ENCODE data around the gene MN1.
"Not testable (repeated sequence)": the region's sequence is repeated elsewhere in the genome, so short reads cannot be mapped to it uniquely, and the experiment has no call there.

The MN1 gene

DNA sequence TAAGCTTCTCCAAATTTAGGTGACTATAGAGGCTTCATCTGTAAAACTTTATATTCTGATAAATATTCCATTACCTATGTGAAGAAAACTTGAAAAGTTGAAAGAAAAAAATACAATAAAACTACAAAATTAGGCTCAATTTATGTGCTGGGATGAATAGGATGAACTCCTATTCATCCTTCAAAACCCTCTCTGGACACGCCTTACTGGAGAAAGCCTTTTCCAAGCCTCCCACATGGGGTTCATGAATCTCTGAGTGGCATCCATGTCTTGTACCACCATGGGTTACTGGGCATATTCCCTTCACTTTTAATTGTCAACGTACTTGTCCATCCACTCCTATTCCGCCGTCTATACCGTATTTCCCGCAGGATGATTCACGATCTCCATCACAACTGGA lies 55.7 kb downstream of the MN1 start:
- DNase-seq (ENCODE audit: low spot score) (no peak), FAIRE-seq (peak; percentile 90)

- no peak for FAIRE-seq
- DNase-seq (ENCODE audit: low spot score): no peak
These were observed 56.4 kb downstream of the MN1 start for GRCh38 chr22:27745154-27745553.

DNA sequence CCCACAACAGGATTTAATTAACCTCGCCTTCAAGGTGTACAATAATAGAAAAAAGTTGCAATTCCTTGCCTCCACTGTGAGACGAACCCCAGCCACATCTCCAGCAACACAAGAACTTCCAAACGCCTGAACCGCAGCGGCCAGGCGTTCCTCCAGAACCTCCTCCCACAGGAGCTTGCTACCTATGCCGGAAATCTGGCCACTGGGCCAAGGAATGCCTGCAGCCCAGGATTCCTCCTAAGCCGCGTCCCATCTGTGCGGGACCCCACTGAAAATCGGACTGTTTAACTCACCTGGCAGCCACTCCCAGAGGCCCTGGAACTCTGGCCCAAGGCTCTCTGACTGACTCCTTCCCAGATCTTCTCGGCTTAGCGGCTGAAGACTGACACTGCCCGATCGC lies 57.5 kb downstream of the MN1 start:
- DNase-seq (ENCODE audit: low spot score); FAIRE-seq: not testable (repeated sequence)

DNA sequence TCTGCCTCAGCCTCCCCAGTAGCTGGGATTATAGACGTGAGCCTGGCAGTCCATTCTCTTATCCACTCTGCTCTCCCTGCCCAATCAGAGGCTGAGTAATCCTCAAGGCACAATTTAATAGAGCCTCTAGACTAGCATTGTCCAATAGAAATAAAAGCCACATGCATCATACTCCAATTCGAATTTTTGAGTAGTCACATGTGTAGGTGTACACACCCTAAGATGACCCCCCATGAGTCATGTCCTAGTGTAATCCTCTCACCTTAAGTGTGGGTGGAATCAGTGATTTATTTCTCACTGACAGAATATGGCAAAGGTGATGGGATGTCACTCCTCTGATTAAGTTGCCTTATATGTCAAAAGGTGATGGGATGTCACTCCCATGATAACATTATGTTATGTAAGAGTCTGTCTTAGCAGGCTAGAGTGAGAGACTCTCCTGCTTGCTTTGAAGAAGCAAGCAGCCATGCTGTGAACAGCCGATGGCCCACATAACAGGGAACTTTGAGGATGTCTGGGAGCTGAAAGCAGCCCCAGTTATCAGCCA lies 61.3 kb downstream of the MN1 start:
- peak; percentile 96 for FAIRE-seq

GRCh38 chr22:27737521-27737920 lies 64.0 kb downstream of the MN1 start:
- DNase-seq (ENCODE audit: low spot score): no peak
- FAIRE-seq: peak; percentile 83

More for the DNA sequence above, 61.3 kb downstream of the MN1 start:
- DNase-seq (ENCODE audit: low spot score): no peak

DNA sequence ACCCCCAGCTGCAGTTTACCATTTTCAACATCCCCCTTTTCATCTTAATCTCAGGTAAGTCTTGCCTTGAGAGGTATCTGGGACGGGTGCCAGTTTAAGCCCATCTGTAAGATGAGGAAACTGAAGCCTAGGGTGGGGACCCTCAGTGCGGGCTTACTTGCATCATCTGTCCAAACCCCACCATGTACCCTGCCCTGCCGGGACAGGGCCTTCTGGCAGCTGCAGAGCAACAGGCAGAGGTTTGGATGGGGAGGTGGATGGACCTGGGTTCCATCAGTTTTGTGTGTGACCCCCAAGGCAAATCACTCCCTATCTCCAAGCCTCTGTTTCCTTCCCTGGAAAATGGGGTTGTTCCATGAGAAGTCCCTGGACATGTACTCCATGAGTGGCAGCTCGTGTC lies 67.5 kb downstream of the MN1 start:
- DNase-seq (ENCODE audit: low spot score) (no peak), FAIRE-seq (peak; percentile 93)

- DNase-seq (ENCODE audit: low spot score) (no peak), FAIRE-seq (no peak)
These were observed 68.7 kb downstream of the MN1 start for GRCh38 chr22:27732841-27733240.

DNA sequence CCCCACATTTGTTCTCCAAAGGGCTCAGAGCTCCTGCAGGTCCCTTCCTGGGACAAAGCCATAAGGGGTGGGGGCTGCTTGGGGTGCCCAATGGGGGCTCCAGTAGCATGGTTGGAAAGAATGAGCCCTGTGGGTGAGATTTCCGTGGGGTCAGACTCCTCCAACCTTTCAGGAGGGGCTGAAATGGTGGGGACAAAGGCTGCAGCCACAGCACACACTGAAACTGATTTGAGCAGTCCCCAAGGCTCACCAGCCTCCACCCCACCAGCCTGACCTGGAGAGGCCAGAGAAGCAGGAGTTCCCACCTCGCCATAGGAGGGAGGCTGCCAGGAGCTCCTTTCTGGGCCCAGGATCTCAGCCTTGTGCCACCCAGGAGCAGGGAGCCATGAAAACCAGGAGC lies 69.2 kb downstream of the MN1 start:
- DNase-seq (ENCODE audit: low spot score): no peak
- FAIRE-seq: no peak

DNA sequence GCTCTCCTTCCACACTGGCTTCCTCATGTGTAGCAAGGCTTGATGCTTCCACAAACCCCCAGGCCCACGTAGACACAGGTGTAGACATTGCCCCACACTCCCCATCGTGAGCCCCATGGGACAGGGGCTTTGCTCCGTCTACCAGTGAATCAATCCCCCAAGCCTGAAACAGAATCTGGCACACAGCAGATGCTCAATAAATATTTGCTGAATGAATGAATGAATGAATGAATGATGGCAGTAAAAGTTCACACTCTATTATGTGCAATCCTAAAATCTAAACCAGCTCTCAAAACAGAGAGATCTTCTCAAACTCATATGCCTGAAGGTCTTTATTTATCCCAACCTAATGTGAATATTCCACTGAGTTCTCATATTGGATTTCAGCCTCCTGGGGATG lies 69.9 kb downstream of the MN1 start:
- no peak for DNase-seq (ENCODE audit: low spot score)
- no peak for FAIRE-seq

DNA sequence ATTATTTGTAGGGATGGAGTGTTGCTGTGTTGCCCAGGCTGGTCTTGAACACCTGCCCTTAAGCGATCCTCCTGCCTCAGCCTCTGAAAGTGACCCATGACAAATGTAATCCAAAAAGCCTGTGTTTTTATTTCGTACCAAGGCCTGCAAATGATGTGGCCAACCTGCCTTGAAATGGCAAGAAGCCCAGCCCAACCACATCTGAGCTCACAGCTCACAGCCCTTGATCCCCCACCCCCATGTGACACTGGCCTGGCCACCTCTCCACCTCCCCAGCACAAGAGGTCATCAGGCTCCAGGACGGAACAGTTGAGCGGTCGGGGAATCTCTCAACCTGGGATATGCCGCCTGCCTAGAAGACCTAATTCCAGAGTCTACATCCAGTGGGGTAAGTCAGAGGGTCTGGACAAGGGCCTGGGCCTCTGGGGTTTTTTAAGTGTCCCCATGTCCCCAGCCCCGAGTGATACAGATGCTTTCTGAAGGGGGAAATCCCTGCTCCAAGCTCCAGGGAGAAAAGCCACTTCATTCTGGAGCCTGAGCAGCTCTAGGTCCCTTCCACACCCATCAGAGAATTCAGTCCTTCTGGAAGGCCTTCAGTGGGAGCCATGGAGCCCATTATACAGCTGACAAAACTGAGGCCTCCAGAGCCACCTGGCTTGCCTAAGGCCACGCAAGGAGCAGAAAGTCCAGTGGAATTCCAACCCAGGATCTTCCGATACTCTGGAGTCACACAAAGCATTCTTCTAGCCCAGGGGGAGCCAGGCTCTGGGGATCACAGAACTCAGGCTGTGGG lies 70.7 kb downstream of the MN1 start:
- DNase-seq (ENCODE audit: low spot score): no peak
- peak; percentile 80 for FAIRE-seq

GRCh38 chr22:27729246-27729645 lies 72.3 kb downstream of the MN1 start:
- DNase-seq (ENCODE audit: low spot score) (no peak), FAIRE-seq (no peak)

GRCh38 chr22:27727673-27728451 lies 73.7 kb downstream of the MN1 start:
- FAIRE-seq (no peak), DNase-seq (ENCODE audit: low spot score) (no peak)

DNA sequence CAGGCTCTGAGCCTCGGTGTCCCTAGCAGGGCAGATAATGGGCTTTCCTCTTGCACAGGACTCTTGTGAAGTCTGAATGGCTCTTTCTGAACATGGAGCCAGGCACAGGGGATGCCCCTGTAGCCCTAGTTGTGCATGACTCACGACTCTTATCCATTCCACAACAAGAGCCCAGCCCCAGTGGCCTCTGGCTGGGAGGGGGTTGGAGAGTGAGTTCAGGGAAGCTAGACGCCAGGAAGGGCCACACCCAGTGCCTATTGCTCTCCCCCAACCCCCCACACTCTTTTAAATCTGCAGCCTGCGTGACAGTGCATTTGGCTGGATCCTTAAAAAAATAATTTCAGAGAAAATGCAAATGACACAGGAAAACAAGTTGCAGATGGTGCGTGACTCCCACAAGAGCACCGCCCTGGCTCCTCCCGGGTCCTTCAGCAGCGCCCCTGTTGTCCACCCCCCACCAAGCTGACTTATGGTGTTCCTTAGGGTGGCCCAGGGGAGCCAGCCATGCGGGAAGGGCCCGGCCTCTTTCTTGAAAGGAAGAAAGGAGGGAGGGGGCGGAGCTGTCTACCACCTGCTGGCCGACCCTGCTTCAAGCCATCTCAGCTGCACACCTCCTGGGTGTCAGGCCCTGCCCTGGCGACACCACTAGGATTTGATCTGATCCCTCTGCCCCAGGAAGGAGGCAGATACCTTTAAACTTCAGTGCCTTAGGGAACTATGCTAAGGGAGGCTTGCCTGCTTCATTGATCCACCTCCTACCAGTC lies 74.7 kb downstream of the MN1 start:
- DNase-seq (ENCODE audit: low spot score) (peak; percentile 92), FAIRE-seq (peak; percentile 98)

GRCh38 chr22:27726331-27726685 lies 75.2 kb downstream of the MN1 start:
- no peak for FAIRE-seq
- no peak for DNase-seq (ENCODE audit: low spot score)

GRCh38 chr22:27725661-27726060 lies 75.9 kb downstream of the MN1 start:
- DNase-seq (ENCODE audit: low spot score) (no peak), FAIRE-seq (no peak)

- peak; percentile 93 for FAIRE-seq
These were observed 76.8 kb downstream of the MN1 start for GRCh38 chr22:27724709-27725108.

DNA sequence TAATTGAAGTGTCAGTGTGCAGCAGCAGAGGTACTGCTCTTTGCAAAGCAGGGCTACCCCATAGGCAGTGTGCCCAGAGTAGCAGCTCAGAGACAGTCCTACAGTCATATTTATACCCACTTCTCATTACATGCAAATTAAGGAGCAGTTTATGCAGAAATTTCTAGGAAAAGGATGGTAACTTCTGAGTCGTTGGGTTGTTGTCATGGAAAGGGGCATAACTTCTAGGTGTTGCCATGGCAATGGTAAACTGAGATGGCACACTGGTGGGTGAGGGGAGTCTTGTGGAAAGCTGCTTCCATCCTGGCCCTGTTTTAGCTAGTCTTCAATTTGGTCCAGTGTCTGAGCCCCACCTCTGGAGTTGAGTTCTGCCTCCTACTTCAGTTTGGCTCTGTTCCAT lies 77.4 kb downstream of the MN1 start:
- FAIRE-seq (peak; percentile 72), DNase-seq (ENCODE audit: low spot score) (no peak)

More at GRCh38 chr22:27724709-27725108, 76.8 kb downstream of the MN1 start:
- no peak for DNase-seq (ENCODE audit: low spot score)

- peak; percentile 40 for FAIRE-seq
These were observed 77.8 kb downstream of the MN1 start for GRCh38 chr22:27723708-27724107.

DNA sequence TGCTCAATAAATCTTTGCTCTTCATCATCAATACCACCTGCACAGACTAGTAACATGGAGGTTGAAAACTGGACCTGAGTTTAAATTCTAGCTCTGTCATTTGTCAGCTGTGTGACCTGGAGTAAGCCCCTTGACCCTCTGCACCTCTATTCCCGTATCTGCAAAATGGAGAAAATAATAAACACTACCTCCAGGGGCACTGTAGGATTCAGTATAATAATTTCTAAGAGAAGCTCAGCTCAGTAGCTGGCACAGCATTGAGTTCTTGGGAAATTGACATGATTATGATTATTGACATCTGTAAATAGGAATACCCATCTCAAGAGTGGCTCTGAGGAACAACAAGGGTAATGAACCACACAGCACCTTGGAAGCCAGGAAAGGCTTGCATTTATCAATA lies 78.4 kb downstream of the MN1 start:
- FAIRE-seq: no peak
- DNase-seq (ENCODE audit: low spot score): no peak

More at GRCh38 chr22:27723708-27724107, 77.8 kb downstream of the MN1 start:
- no peak for DNase-seq (ENCODE audit: low spot score)

DNA sequence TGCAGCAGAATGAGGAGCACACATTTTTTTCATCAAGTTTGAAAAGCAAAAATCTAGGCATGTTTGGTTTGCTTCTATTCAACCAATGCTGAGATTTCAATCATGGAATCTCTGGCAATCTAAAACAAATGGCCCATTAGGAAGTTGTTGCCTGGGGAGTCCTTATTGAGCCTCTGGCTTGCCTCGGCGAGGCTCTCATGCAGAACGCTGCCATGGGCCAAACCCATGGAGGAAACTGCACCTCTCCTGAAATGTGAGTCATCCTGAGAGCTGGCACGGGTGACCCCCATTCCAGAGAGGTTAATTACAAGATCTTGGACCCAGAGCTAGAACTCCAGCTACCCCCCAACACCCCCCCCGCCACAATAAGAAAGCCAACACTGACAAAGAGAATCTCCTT lies 80.7 kb downstream of the MN1 start:
- no peak for DNase-seq (ENCODE audit: low spot score)
- FAIRE-seq: no peak

GRCh38 chr22:27719535-27720227 lies 81.9 kb downstream of the MN1 start:
- no peak for DNase-seq (ENCODE audit: low spot score)
- FAIRE-seq: peak; percentile 98

Data from urothelium cell line (cell line).